SW480 (cell line): ENCODE results near the gene AUTS2.

Source experiments
- DNase-seq: peaks from one replicate; pipeline ENCODE4 v3.0.0-alpha.2; 2016; ENCODE audit warnings: low spot score

Gene AUTS2

DNA sequence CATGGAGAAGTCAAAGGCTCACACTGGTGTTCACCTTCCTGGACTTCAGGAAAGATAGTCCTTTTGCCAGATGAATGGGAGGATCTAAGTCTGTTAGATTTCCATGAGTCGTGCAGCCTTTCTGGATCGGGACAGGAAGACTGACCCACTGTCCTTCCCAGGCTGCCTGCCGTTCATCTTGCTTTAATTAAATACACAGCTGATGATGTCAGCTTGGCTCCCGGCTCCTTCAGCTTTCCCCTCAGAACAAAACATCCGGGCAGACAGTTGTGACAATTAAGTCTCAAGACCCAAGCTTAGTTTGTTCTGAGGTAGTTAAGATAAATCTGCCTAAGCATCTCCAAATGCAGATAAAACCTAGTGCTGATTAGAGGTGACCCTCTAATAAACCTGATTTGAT, 58.6 kb downstream of the AUTS2 start:
- DNase-seq: no peak

DNA sequence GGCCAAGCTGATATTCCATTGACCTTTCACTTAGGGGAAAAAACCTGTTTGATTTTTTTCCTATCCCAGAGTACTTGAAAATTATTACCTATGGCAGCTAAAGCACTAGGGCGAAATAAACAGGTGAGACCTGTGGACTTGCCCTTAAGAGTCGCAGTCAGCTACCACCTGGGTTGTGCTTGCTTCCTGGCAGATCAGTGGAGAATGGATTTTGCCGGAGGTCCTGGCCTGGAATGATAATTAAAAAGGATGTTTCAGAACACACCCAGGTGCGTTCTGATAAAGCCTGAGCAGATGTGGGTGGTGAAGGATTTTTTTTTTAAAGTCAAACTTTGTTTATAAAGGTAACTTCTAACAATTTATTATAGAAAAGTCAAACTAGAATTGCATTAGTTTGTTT, 59.1 kb downstream of the AUTS2 start:
- no peak for DNase-seq

DNA sequence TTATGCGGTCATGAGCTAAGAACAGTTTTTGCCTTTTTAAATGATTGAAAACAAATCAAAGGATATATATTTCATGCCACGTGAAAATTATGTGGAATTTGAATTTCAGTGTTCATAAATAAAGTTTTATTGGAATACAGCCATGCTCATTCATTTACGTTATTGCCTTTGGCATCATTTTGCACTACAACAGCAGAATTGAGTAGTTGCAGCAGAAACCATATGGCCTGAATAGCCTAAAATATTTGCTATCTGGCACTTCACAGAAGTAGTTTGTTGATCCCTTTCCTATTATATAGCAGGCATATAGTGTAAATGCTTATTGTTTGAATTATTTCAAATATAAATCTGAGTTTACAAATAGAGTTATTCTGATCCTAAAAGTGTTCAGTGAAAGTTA, 59.7 kb downstream of the AUTS2 start:
- DNase-seq: no peak

DNA sequence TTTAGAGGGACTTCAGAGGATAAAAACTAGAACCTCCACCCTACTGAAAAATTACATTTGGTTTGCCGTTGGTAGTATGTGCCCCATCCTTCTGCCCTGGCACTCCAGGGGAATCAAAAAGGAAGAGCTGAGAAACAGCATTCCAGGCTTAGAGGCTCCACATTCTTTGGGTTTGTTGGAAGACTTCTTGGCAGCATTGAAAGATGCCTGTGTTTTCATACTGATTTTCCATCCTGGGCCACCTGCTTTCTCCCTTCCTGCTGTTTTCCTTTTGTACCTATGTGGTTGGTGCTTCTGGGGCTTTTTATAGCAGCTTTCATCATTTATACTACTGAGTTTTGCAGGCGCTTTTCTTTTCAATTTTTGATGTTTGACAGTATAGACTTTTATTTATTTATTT, 61.7 kb downstream of the AUTS2 start:
- DNase-seq: no peak

DNA sequence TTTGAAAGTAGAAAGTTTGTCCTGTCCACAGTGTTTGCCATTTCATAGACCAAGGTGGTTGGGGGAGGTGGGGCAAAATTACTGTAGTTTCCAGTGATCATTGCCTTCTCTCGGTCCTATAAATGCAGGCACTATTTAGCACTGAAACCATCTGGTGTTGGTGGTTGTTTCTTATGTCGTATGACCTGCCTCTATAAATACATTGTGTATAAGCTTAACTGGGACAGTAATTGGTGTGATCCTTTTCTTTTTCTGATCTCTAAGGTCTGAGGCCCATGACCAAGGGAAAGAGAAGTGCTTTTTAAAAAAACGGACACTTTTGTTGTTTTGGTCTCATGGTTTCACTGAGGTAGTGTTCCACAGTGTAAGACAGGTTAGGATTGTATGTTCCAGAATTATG, 63.1 kb downstream of the AUTS2 start:
- DNase-seq: no peak

DNA sequence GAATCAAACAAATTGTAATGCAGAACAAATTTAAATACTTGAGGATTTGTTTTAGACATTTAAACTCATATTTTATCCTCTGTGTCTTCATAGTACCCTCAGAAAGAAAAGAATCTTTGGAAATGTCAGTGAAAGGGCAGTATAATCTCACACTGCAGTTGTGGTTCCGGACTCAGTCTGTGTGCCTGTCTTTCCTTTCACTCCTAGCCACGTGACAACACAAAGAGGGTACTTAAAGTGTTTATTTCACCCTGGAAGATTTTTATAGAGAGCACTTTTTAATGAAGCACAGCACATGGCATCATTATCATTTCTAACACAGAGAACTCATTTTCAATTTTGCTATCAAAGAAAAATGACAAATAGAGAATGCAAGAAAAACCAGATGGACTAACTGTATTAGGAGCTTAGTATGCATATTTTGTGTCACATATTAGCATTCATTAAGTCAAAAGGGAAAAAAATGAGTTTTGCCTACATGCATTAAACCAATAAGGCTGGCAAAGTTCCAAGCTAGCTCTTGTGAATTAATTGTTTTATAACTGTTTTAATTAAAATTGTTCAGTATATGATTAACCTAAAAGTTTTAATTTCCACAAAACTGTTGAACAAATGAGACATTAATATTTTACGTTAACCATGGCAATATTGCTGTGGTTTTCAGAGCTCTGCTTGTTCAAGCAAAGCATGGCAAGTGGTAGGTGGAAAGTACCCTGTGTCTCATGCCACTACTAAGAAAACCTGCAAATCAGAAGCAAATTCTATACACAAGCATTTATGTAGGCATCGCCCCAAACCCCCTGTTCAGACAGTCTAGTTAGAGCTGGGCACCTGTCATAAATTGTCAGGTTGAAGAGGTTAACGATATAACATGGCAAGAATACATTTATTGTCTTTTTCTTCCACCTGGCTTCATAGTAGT, 65.9 kb downstream of the AUTS2 start:
- no peak for DNase-seq

DNA sequence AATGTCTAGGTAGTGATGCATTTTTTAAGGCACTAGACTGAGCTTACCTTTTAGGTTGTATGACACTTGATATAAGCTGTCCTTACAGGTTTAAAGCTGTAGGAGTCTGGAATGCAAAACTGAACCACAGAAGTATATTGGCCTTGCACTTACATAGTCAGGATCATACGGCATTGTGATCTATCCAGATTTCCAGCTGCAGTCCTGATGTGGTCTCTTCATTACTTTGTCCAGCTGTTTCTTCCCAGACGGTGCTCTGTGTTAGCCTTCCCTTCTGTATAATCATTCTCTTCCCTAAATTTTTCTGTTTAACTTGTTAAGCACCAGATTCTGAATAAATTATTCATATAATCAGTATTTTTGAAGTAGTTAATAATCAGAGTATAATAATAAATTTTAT, 67.1 kb downstream of the AUTS2 start:
- no peak for DNase-seq

DNA sequence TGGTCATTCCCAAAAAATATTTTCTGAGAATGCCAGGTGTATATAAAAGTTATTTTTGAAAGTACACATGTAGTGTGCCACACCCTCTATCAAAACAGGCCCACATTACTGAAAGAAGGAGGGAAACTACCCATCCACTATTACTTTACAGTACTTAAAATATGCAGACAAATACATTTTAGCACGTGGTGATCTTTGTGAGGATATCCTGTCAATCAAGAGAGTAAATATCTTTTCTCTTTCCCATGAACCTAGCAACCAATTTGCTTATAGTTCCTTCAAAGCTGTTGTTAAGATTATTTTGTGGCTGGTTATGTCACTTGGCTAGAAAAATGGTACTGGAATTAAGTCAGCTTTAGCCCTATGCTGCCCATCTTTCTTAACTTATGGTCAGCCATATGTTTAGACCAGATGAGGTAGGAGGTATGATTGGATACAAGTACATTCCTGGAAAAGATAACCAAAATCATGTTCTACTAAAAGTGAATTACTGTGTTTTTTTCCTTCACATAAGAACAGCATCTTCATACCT, 70.1 kb downstream of the AUTS2 start:
- no peak for DNase-seq

DNA sequence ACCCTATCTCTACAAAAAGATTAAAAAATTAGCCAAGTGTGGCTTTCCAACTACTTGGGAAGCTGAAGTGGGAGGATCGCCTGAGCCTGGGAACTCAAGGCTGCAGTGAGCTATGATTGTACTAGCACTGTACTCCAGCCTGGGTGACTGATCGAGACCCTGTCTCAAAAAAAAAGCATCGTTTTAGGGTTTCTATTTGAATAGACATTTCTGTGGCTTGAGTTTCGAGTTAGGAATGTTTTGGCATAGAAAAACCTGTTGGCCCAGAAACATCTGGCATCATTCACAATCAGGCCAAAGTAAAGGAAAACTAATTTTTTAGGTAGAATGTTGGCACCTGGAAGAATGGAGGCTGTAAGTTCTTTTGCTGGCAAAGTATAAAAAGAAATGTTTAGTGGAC, 72.4 kb downstream of the AUTS2 start:
- no peak for DNase-seq

DNA sequence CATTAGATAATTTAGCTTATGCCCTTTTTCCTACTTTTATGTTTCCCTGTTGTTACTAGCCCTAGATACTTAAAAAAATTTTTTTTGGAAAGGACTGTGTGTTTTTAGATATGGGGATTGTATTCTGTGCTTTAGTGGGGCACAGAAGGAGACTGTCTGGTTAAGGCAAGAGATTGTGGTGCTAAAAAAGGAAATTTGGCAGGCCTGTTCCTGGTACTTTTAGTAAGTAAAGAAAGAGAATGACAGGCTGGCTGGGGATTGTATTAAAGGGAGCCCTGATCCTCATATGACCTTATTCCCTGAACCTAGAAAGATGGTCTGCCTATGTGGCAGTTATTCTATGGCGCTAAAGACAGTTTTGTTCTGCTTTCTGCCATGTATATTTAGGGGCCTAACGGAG, 74.8 kb downstream of the AUTS2 start:
- DNase-seq: no peak

DNA sequence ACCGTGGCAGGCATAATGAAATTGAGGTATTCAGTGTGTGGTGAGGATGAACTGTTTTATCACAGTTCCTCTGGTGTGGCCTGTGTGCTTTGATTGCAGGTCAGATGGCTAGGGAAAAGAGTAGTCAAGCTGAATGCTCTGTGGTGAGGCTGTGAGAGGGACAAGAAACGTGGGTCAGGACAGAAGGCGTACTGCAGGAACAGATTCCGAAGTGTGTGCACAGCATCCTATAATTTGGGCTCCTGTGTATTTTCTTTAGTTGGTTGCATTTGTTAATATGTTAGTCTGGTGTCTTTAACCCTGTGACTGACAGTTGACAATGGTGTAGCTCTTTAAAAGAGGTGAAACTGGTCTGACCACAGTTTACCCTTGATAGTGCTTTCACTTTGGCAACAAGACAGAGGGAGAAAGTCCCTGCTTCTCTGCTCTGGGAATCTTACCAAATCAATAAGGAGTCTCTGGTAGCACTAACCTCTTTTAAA, 76.5 kb downstream of the AUTS2 start:
- no peak for DNase-seq

DNA sequence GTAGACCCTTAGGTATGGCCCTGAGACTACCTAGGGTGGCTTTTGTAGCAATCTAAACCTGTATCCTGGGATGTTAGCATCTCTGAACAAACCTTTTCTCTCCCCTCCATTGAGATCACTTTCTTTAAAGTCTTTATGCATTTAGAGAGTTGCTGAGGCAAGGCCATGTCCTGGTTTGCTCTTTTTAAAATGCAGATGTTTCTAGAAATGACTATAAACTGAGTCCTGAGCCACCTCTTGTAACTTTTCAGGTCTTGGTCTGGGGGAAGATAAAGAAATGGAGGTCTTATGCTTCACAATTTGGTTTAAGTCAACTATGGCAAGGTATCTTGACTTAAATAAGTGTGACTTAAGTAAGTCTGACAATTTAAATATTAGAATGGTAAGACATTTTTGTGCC, 78.0 kb downstream of the AUTS2 start:
- no peak for DNase-seq

DNA sequence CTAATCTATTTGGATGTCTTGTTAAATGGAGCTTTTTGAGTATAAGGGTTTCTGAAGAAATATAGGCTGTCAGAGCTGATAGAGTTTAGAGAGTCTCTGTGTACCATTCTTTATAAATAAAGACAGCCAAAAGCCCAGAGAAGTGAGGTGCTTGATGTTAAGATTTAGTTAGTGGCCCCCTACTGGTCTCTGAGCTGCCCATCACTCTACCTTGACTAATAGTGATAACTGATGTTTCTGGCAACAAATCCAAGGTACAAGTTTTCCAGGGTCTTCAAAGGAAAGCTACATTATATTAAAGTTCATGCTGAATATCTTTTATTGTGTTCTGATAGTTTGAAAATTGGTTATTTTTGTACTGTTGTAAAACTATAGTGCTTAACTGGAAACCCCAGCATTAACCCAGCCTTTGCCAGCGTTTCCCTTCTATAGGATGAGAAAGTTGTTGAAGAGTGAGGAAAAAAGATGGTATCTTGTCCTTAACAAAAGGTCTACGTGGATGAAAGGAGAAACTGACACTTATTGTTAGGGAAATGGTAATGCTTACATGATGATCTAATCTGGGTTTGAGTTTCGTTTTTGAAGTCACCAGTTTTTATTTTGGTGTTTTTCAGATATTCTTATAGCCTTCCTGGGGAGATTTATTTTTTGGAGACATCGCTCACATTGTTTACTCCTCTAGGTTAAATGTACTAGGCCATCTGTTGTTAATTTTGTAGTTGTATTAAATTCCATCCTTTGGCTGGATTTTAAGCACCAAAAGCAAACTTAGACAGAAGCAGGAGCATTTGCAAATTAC, 79.0 kb downstream of the AUTS2 start:
- DNase-seq: peak; percentile 20

DNA sequence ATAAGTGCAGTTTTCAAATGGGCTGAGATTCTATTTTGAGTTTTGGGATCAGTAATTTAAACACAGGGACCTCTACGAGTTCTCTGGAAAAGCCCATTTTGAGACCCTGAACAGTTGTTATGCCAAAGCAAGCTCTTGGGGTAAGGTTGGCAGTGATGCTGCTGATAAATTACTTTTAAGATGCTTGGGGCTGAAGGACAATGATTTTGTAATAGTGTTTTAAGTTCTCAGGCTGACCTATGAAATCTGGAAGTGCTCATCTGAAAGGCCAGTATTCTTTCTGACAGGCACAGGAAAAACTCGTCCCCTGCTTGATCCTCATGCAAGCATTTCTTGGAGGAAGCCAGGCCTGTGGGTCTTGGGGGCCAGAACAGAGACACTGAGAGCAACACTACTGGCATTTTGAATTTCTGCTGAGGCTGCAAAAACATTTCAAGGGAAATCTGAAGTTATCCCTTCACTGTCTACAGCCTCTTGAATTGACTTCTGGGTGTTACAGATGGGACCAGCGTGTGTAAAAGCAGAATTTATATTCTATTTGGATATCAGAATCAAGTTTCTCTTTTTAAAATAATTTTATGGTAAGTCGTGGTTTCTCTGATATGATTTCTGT, 79.7 kb downstream of the AUTS2 start:
- no peak for DNase-seq

DNA sequence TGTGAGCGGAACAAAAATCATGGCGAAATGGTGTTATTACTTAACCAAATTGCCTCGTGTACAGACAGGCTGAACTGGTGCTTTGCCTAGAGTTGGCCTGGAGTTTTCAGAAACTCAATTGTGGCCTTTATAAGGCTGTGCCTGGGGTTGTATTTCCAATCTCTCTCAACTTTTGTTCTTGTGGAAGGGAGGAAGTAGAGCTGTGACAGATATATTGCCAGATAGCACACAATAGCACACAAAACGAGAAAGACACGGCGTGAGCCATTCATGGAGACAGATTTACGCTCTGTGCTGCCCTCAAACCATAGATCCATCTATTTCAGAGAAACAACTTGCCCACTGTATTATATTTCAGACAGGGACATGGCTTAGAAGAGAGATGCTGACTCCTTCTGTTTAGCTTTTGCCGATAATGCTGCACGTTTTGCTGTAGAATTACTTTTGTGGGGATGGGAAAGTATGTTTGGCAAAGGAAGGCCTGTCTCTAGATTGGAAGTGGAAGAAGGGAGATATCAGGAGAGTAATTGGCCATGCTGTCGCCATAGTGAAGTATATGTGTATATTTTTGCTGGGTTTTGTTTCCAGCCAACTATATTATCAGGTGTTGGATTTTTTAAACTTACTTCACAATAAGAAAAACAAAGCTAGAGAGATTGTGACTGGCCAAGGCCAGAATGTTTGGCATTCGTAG, 80.4 kb downstream of the AUTS2 start:
- DNase-seq: no peak

DNA sequence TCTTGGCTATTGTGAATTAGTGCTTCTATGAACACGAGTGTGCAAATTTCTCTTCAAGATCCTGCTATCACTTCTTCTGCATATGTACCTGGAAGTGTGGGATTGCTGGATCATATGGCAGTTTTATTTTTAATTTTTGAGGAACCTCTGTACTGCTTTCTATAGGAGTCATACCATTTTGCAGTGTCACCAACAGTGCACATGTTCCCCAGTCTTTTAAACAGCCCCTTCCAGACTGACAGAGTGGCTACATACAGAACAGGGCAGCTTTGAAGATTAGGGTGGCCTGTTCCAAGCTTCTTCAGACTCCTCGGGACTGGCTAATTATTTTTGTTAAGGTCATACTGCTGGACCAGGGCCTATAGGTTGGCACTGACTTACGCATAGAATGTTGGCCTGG, 82.9 kb downstream of the AUTS2 start:
- no peak for DNase-seq

DNA sequence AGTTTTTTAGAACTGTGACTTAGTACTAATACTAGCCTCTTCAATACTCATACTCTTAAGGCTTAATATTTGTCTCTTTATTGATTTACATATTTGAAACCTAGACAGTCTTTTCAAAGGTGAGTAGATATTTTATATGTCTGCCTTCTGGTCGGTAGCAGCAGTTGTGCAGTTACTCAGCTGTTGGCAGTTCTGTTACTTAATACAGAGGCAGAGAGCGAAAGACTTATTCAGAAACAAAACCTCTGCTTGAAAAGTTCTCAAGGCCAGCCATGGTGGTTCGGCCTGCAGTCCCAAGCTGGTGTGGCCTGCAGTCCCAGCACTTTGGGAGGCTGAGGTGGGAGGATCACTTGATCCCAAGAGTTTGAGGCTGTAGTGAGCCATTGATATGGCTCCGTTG, 84.2 kb downstream of the AUTS2 start:
- DNase-seq: no peak

DNA sequence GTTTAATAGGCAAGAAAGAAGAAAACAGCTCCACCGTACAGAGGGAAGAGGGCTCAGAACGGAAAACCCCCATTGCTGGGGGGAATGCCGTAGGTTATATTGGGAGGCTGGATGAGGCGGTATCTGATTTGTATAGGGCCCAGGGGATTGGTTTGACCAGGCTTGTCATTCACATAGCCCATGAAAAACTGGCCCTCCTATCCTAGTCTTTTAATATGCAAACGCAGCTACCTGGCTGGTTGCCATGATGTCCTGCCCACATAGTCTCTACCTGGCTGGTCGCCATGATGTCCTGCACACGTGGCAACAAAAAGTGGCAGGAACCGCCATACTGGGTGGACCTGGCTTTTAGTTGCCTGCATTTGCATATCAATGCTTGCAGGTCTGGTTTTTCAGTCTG, 84.7 kb downstream of the AUTS2 start:
- DNase-seq: no peak

DNA sequence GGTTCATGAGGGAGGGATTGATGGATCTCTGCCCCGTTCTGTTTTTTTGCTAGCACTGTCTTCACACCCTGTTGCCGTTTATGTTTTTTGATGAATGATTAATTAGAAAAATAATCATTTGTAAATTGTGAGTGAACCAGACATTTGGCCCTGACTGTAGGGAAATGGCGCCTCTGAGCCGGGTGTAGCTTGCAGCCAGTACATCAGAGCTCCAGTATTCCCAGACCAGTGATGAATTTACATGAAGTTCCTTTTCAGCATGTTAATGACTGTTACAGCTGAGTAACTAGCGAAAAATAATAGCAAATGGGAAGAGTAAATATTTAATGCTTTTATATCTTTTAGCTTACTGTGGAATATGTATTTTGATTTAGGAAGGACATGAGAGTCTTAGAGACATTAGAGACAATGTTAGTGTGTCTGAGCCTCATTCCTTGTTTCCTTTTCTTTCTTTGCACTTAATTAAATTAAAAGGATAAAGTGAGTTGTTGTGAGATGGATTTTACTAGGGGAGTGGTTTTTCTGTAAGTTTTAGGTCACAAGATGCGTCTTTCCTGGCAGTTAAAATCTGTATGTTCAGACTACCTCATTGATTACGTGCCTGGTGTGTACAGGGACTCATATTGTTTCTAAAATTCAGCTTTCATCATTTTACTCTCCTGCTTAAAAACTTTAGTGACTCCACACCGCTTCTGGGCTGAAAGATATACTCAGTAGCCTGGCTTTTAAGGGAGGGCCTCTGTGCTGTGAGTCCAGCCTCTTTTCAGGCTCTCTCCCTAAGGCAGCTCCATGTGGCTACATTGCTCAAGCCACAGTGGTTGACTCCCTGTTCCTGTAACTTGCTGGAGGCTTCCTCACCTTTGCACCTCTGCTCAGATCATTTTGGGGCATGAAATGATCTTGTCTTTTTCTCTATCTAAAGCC, 86.4 kb downstream of the AUTS2 start:
- DNase-seq: no peak

DNA sequence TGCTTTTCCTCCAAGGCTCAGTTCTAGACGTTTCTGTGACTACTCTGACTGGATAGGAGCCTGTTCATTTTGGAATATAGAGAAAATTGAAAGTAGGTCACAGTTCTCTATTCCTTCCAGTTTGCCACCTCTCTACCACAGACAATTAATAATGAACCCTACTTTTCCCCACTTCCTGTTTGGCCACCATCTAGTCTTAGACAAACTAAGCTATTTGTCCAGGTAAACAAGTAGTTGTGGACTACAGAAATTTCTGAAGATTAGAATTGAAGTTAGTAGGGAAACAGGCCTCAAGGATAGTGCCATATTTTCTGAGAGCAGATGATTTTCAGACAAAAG, 87.0 kb downstream of the AUTS2 start:
- DNase-seq: no peak

DNA sequence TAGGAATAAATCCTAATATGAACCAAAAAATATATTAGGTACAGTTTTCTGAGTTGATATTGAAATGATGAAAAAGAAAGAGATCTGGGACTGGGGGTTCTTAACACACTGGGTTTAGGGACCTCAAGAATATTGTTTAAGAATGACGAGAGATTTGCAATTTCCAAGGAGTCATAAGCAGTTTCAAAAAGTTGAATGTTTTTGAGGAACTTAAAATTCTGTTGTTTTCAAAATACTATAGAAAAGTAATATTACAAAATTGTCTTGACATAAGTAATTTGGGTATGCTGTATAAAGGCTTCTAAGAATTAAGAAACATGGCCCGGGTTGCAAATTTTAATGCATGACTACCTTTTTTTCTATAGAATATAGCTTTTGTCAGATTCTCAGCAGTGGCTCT, 88.1 kb downstream of the AUTS2 start:
- no peak for DNase-seq
